HG02870 (cell line): ENCODE measurements around the gene MRPL54.

Experiments used
- ATAC-seq: cut with Tn5 transposase; IDR thresholded peaks from one replicate; pipeline ENCODE4 v1.9.1; 2021; ENCODE audit warnings: mild to moderate bottlenecking, moderate library complexity; ENCODE audit not compliant: unreplicated experiment

MRPL54 gene

DNA sequence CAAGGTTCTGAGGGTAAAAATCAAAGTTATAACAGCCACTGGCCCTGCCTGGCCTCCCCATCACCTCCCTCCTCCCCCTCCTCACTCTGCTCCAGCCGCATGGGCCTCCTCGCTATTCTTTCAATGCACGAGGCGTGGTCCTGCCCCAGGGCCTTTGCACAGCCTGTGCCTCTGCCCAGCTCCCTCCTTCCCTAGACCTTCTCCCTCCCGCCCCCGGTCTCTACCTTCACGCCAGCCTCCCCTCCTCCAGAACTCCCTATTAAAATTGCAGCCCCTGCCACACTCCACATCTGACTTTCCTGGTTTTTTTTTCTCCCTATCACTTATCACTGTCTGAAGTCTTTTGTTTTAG, 6.2 kb downstream of the MRPL54 start:
- ATAC-seq = no peak

DNA sequence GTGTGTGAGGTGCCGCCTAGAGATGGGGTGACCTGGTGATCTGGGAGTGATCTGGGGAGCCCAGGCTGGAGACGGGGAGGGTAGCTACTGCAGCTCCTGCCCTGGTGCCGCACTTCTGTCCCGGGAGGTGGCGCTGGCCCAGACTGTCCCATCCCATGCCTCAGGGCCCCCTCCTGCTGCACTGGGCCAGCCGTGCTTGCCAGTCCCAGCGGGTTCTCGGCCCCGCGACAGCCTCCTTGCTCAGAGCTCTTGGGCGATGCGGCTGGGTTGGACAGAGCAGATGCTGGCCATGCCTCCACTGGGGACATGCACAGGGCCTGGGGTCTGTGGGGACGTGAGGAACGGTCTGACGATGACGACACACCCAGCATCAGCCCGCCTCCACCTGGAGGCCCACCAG, 7.0 kb downstream of the MRPL54 start:
- ATAC-seq = no peak

DNA sequence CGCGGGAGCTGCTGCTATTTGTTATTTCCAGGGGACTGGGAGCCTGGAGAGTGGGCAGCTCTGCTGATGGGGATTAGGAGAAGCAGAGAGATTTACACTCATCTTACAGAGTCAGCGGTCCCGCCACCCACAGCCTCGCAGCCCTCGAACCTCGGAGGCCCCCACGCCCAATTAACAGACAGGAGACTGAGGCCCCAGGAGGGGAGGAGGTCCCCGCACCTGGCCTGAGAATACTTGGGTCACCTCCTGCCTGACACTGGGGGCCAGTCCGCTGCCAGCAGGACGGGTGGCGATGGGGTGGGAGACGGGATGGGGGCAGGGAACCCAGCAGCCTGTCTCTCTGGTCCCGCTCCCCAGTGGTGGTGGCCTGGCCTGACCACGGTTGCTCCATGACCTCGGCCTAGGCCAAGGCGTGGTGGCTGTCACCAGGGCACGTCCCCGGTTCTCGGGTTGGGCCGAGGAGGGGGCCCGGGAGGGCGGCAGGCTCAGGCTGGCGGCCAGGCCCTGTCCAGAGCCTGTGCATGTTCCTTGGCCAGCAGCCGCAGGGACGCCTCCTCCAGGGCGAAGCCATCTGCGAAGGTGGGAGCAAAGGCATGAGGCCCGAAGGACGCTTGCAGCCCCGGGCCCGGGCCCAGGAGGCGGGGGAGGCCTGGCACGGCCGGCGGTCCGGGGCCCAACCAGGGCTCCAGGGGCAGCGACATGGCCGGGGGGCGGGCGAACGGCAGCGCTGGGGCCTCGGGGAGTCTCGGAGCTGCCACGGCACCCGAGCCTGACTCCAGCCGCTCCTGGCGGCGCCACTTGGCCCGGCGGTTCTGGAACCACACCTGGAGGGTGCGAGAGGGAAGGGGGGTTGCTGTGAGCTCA, 7.9 kb downstream of the MRPL54 start:
- no peak for ATAC-seq

DNA sequence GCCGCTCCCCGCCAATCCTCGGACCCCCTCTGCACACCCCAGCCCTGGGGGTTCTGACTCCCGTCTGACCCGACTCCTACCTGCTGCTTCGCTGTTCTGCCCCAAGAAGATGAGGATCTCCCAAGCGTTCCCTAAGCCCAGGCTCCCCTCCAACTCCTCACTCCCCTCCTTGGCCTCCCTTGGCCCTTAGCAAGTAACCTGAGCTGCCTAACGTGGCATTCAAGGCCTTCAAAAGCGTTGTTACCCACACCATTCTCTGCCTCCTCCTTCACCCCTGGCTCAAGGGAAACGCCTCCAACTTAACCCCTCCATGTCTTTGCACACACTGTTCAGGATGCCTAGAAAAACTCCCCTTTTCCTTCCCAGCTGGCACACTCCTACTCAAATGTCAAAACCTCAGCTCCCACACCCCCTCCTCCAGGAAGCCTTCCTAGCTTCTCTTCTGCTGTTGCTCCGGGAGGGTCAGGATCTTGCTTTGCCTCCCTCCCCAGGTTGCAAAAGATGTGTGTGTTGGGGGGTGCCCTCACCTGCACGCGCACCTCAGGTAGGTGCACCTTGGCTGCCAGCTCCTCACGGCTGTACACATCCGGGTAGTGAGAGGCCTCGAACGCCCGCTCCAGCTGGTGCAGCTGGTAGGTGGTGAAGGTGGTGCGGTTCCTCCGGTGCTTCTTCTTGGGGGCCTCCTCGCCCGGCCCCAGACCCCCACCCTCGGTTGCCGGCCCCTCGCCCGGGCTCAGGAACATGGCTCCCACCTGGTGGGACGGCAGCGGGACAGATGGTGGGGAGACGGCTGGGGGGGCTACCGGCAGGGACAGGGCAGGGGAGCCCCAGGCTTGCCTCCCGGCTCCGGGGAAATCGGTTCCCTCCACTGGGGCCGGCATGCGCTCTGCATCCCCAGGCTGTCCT, 8.8 kb downstream of the MRPL54 start:
- no peak for ATAC-seq

DNA sequence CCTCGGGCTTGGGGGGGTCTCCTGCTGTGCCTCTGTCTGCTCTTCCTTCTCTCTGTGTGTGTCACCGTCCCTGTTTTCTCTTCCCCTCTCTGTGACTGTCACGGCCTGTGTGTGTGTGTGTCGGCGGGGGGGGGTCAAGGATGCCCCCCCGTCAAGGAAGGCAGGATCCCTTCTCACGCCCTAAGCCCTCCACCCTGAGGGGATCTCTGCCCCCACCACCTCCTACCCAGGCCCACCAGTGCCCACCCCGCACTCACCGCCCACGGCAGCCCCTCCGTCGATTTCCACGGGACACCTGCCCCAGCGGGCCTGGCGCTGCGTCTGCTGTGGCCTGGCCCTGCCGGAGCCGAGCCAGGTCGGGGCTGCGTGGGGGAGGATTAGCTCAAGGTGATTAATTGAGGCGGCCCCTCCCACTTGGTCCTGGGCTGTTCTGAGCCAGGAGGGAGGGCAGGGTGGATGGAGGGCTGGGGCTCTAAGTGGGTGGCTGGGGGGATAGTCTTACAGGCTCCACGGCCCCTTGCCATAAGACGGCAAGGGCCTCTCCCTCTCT, 9.5 kb downstream of the MRPL54 start, which contains the start of gene RAX2:
Gene RAX2, minus strand, starts transcription at position 323 of the 550 bp plus-strand sequence. CDS start 486 bp downstream, outside the sequence.
- no peak for ATAC-seq

DNA sequence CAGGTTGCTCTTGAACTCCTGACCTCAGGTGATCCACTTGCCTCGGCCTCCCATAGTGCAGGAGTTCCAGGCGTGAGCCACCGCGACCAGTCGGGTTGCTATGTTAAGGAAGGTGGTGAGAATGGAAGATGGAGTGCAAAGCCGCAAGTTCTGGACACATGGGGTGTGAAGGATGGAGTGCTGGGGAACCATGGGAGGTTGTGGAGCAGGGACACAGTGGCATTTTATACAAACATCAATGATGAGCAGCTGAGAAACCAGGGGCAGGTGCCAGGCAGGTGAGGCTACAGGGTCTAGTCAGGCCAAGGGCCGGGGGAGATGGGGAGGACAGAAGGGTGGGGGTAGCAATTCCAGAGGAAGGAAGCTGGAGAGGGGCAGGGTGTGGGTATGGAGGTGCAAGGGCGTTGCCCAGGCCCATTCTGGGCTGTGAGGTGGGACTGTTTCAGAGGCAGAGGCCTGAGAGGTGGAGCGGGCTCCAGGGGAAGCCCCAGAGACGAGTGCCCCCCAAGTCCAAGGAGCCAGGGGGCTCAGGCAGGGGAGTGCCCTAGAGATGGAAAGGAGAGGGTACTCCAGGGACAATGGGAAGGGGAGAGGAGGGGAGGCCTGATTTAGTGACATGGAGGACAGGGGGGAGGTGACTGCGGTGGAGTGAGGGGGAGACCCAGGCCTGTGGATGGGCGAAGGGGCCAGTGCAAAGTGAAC, 11.5 kb downstream of the MRPL54 start:
- ATAC-seq = no peak

DNA sequence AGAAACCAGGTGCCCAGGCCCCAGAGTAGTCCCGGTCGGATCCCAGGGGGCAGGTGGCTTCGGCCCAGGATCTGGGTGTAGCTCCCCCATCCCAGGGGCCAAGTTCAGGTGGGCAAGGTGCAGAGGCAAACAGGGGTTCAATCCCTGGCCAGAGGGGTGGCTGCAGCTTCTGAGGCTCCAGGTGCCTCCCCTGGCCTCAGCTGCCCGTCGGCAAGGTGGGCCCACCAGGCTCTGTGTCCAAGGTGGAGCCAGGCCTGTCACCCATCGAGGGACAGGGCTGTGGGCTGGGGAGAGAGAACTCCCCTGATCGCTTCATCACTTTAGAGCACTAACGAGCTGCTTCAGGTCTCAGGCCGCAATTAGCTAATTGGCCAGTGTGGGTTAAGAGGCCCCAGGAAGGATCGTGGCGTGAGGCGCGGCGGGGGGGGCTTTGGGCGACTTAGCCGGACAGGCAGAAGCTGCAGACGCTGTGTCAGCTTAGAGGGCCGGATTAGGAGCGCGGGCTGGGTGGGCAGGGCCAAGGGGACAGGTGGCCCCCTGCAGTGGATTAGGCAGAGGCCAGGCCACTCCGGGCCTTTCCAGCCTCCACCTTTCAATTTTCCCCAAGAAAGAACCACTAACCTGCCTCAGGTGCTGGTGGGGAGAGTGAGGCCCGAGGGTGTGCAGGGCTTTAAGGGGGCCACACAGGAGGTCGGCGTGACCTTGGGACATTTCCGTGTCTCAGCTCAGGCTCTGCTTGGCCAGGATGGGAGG, 12.3 kb downstream of the MRPL54 start:
- ATAC-seq = no peak

DNA sequence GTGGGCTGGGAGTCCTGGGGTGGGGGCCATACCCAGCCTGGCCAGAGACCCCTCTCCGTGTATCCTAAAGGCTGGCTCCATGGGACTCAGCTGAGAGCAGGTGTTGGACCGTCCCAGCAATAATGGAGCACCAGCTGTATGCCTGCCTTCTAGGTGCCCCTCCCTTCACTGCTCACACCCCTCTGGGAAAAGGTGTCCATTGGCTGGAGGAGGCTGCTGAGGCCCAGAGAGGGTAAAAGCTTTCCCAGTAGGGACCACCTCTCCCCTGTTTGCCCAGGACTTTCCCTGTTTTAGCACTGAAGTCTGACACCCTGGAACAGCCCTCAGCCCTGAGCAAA, 12.9 kb downstream of the MRPL54 start:
- no peak for ATAC-seq

DNA sequence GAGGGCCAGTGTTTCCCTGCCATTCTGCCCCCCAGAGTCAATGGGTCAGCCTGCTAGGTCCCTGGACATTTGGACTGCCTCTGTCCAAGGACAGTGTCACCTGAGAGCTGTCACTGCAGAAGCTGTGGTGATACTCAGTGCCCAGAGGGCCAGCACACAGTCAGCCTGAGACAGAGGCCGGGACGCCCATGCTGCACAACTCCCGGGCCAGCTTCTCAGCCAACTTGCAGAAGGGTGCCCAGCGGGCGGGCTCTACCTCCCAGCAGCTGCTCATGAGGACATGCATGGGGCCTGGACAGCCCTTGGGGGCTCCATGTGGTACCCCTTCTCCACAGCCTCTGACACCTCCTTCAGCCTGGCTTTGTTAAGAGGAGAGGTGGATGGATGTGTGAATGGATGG, 13.3 kb downstream of the MRPL54 start:
- ATAC-seq = no peak

DNA sequence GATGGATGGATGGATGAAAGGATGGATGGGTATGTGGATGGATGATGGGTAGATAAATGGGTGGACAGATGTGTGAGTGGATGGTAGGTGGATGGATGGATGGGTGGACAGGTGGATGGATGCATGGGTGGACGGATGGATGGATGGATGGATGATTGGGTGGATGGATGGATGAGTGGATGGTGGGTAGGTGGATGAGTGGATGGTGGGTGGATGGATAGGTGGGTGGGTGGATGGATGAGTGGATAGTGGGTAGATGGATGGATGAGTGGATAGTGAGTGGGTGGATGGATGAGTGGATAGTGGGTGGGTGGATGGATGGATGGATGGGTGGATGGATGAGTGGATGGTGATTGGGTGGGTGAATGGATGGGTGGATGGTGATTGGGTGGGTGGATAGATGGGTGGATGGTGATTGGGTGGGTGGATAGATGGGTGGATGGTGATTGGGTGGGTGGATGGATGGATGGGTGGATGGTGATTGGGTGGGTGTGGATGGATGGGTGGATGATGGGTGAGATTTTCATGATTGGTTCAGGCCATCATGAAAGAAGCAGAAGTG, 14.1 kb downstream of the MRPL54 start:
- no peak for ATAC-seq

DNA sequence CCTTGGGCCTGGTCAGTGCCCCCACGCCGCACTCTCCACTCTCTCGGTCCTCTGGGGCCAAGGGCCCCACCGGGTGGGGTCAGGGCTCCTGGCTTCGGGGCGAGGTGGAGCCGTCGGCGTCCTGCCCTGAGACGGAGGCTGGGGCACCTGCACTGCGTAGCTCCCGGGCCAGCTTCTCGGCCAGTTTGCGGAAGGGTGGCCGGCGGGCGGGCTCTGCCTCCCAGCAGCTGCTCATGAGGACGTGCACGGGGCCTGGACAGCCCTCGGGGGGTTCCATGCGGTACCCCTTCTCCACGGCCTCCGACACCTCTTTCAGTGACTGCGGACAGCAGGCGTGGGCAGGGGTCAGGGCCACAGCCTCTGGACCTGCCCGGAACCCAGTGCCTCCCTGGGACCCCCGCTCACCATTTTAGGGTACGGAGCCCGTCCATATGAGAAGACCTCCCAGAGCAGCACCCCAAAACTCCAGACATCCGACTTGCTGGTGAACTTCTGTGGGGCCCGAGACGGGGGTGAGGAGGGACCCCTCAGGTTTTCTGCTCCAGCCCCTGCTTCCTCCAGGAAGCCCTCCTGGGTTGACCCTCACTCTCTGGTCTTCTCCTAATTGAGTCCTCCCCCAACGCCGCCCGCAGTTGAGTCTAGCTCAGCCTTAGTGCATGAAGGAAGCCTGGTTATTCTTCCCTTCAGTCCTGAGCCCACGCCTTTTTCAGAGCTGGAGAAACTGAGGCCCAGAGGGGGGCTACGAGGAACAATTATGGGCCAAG, 15.8 kb downstream of the MRPL54 start:
- ATAC-seq = no peak

DNA sequence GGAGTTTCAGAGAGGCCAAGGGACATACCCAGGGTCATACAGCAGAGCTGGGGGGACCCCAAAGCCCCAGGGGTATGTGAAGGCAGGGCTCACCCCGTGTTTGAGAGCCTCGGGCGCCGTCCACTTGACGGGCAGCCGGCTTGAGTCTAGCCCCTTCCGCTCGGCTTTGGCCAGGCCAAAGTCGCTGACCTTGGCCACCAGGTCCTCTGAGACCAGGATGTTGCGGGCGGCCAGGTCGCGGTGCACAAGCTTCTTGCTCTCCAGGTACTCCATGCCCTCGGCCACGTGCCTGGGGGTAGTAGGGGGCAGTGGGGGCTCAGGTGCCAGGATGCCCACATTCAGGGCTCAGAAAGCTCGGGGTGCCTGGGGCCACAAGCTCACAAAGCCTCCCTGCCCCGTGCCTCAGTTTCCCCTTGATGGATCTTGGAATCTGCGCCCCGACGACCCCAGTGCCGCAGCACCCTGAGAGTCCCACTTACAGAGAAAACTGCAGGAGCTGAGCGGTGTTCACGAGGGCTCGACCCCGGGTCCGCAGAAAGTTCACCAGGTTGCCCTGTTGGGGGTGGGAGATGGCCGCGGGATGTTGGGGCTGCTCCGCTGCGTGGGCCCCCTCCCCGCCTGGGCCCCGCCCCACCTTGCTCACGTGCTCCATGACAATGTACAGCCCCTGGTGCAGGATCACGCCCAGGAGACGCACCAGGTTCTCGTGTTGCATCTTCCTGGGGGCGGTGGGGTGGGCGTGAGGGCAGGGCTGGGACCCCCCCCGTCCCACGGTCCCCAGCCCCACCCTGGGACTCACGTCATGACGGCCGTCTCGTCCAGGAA, 16.6 kb downstream of the MRPL54 start:
- ATAC-seq = no peak

DNA sequence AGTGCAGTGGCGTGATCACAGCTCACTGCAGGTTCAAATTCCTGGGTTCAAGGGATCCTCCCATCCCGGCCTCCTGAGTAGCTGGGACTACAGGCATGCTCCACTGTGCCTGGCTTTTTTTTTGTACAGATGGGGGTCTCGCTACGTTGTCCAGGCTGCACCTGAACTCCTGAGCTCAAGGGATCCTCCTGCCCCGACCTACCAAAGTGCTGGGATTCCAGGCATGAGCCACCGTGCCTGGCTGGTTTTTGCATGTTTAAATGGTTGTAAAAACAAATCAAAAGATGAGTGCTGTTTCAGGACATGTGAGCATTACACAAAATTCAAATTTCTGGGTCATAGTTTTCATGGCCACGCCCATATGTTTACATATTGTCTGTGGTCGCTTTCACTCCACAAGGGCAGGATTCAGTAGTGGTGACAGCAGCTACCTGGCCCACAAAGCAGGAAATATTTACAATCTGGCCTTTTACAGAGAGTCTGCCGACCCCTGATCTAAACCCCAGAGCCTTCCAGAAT, 18.4 kb downstream of the MRPL54 start:
- no peak for ATAC-seq

DNA sequence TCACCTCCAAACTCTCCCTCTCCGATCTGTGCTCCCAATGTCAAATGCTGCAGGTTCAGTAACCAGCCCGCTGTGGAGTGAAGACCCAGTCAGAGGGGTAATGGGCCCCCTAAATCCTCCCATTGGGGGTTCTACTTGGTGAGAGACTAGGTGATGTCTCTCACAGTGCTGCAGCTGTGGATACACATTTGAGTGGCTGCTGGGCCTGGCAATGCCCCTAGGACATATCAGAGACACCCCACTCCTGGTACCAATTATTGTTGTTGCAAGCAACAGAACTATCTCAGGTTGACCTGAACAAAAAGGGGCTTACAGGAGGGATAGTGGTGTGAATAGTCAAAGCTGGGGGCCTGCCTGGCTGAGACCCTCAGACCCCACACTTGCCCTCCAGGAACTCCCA, 19.1 kb downstream of the MRPL54 start:
- no peak for ATAC-seq

DNA sequence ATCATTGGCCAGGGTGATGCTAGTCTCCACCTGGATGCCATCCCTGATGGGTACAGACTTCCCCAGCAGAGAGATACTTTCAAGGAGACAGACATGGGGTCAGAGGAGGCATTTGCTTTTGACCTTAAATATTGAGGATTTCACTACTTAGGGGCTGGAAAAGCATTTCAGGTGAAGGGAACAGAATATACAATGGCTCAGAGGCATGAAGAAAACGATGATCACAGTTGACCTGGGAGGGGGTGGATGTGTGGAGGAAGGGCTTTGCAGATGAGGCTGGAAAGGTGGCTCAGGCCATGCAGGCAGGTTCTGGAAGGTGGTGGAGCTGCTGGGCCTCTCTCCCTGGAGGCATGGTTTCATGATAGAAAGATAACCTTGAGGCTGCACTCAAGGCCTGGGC, 19.8 kb downstream of the MRPL54 start:
- no peak for ATAC-seq

DNA sequence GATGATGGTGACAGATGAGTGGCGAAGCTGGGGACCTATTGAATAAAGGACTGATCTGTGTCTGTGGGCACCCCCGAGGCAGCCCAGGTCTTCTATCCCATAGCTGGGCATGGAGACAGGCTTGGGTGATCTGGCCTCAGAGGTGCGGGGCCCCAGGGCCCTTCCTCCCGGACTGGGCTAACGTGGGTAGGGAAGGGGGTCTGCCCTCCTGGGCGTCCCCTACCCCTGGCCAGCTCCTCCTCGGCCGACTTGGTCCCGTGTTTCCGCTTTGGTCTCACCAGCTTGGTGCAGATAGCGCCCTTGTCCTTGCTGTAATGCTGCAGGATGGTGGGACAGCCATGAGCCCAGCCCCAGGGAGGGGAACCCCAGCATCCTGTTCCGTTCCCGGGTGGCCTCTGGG, 20.4 kb downstream of the MRPL54 start:
- no peak for ATAC-seq

DNA sequence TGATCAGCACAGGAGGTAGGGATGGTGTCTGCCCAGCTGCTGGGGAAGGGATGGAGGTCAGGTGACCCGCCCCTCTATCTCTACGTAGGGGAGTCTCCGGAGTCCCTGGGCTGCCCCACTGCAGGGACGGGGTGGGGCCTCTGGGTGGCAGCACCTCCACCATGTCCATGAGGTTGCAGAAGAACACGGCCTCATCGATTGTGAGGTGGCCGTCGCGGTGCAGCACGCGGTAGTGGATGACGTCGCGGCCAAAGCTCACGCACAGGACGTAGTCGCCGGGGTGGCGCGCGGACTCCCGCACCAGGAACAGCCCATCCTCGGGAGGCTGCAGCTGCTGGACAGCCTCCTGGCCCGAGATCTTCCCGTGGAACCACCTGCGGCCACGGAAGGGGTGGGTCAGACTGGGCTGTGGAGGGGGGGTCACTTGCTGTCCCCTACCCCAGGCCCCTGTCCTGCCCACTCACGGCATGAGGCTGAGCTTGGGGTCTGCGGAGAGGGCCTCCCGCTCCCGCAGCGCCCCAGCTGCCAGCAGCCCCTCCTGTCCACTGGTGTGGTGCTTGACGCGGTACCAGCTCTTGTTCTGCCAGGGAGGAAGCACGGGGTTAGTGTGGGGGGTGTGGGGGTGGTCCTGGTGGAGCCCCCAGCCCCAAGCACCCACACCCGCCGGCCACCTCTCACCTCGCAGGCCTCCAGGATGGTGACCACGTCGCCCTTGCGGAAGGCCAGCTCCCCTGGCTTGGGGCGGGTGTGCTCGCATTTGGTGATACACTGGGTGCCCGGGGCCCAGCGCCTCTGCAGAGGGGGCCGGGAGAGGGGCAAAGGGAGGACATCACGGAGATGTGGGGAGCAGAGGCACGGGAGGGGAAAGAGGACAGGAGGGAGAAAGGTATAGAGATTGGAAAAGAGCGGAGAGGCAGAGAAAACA, 21.4 kb downstream of the MRPL54 start:
- ATAC-seq = no peak
